HCT116 (cell line): ENCODE results near the gene ELMOD3. TPM values are rescaled to one million over a fixed set of nuclear protein-coding genes. Genes with fewer than 3 reads are reported as not detected.
A peak's percentile ranks its signal among the peaks of the same experiment; 100 is the strongest.
"Not testable (repeated sequence)": the region's sequence is repeated elsewhere in the genome, so short reads cannot be mapped to it uniquely, and the experiment has no call there.

Experiments
- ATAC-seq: fragments of 200-7000 bp; cut with Tn5 transposase; 2 replicates; pipeline ENCODE4 v1.9.1; 2020; ENCODE audit warnings: mild to moderate bottlenecking, moderate library complexity
- BruUV-seq: library from RNA; stranded (reverse); fragments of 400-500 nt; replicated peaks from 2 replicates; lab custom pipeline; 2021; lab: Mats Ljungman, UMichigan
- CTCF ChIA-PET: fragments of 300-600 bp; sonication (Branson Sonifier 250); formaldehyde crosslinking; loops from one replicate; lab custom pipeline; 2021; ENCODE audit warnings: antibody characterized with exemption; lab: Charles Lee
- POLR2A ChIA-PET: fragments of 300-600, 350-600 bp; sonication (Branson Sonifier 250); formaldehyde crosslinking; loops from one replicate; lab custom pipeline; 2021; ENCODE audit warnings: antibody characterized with exemption; lab: Charles Lee
- RAD21 ChIA-PET, 2 experiments: fragments of 300-600 bp; sonication (Branson Sonifier 250); formaldehyde crosslinking; loops; one replicate each; lab custom pipeline; 2023; ENCODE audit warnings: low total read pairs in 2 of 2; ENCODE audit not compliant: uncharacterized antibody in 2 of 2, unreplicated experiment in 2 of 2, low non-redundant PET in 1 of 2; lab: Charles Lee
- DNase-seq: peaks from one replicate; pipeline ENCODE4 v3.0.0-alpha.2; 2010; ENCODE audit warnings: low read depth, low spot score
- H2AFZ ChIP-seq: fragments of 200-600 bp; shearing (Covaris generic), sonication (generic); 2 replicates; pipeline ENCODE4 v1.6.1; 2017; ENCODE audit warnings: low read depth, mixed run types, mixed read lengths, antibody characterized with exemption, low read length; ENCODE audit not compliant: poor library complexity, severe bottlenecking
- H3K27ac ChIP-seq: 2 replicates; pipeline ENCODE4 v1.5.1; 2012; ENCODE audit warnings: low read depth, low read length
- H3K27me3 ChIP-seq: fragments of 200-600 bp; sonication (generic); 2 replicates; pipeline ENCODE4 v1.6.1; 2016; ENCODE audit warnings: mixed run types, low read length, mixed read lengths; ENCODE audit not compliant: insufficient read depth
- H3K36me3 ChIP-seq, 2 experiments: fragments of 200-500 bp in 1 of 2; fragments of 200-600 bp in 1 of 2; sonication (Bioruptor generic) in 1 of 2; sonication (generic) in 1 of 2; 2 replicates each; pipeline versions ENCODE4 v1.5.1 to v1.6.1; 2014 to 2016; ENCODE audit warnings: low read length in 2 of 2, inconsistent platforms in 1 of 2, mixed read lengths in 1 of 2, mixed run types in 1 of 2; ENCODE audit not compliant: insufficient read depth in 2 of 2, control insufficient read depth in 1 of 2
- H3K4me1 ChIP-seq, 2 experiments: fragments of 200-600 bp in 1 of 2; sonication (generic) in 1 of 2; 2 replicates each; pipeline versions ENCODE4 v1.5.1 to v1.6.1; 2012 to 2017; ENCODE audit warnings: low read length in 2 of 2, inconsistent platforms in 1 of 2, mild to moderate bottlenecking in 1 of 2, mixed read lengths in 1 of 2, mixed run types in 1 of 2, moderate library complexity in 1 of 2; ENCODE audit not compliant: insufficient read depth in 2 of 2, control insufficient read depth in 1 of 2
- H3K4me2 ChIP-seq: fragments of 200-600 bp; sonication (generic); 2 replicates; pipeline ENCODE4 v1.6.1; 2017; ENCODE audit warnings: mixed run types, low read length, mixed read lengths
- H3K4me3 ChIP-seq, 2 experiments: fragments of 200-600 bp in 1 of 2; sonication (generic) in 1 of 2; replicated peaks in 1 of 2; 2 replicates each; pipeline ENCODE4 v1.5.1; 2011 to 2016; ENCODE audit warnings: low read length in 2 of 2, control low read depth in 1 of 2, low read depth in 1 of 2, mild to moderate bottlenecking in 1 of 2, mixed read lengths in 1 of 2, mixed run types in 1 of 2
- H3K79me2 ChIP-seq: fragments of 200-600 bp; sonication (generic); 2 replicates; pipeline ENCODE4 v1.6.1; 2017; ENCODE audit warnings: mild to moderate bottlenecking, mixed run types, low read length, moderate library complexity, mixed read lengths; ENCODE audit not compliant: insufficient read depth
- H3K9ac ChIP-seq: fragments of 200-600 bp; sonication (generic); 2 replicates; pipeline ENCODE4 v1.6.1; 2016; ENCODE audit warnings: low read length, mixed read lengths
- H3K9me2 ChIP-seq: fragments of 200-600 bp; sonication (generic), shearing (Covaris generic); 2 replicates; pipeline ENCODE4 v1.6.1; 2017; ENCODE audit warnings: mixed run types, mild to moderate bottlenecking, moderate library complexity; ENCODE audit not compliant: insufficient read depth
- H3K9me3 ChIP-seq, 2 experiments: fragments of 200-500 bp in 1 of 2; fragments of 200-600 bp in 1 of 2; sonication (Bioruptor generic) in 1 of 2; sonication (generic) in 1 of 2; 2 replicates each; pipeline ENCODE4 v1.6.1; 2014 to 2017; ENCODE audit warnings: low read length in 2 of 2, mixed read lengths in 2 of 2, inconsistent platforms in 1 of 2, low read depth in 1 of 2, mild to moderate bottlenecking in 1 of 2, mixed run types in 1 of 2, moderate library complexity in 1 of 2; ENCODE audit not compliant: control insufficient read depth in 1 of 2, insufficient read depth in 1 of 2
- H4K20me1 ChIP-seq: fragments of 200-600 bp; sonication (generic), shearing (Covaris generic); 2 replicates; pipeline ENCODE4 v1.6.1; 2017; ENCODE audit warnings: mixed run types, mild to moderate bottlenecking, moderate library complexity; ENCODE audit not compliant: insufficient read depth
- POLR2A ChIP-seq: IDR thresholded peaks from 2 replicates; pipeline ENCODE4 v1.7.0; 2011; ENCODE audit warnings: borderline replicate concordance; ENCODE audit not compliant: insufficient read depth, insufficient read length; ENCODE audit errors: extremely low read depth
- POLR2AphosphoS5 ChIP-seq: IDR thresholded peaks from 2 replicates; pipeline ENCODE4 v1.6.1; 2011; ENCODE audit warnings: mild to moderate bottlenecking, low read depth, low read length, moderate library complexity
- SP1 ChIP-seq: IDR thresholded peaks from 2 replicates; pipeline ENCODE4 v1.6.1; 2012; ENCODE audit warnings: low read depth
- TCF7L2 ChIP-seq: IDR thresholded peaks from 2 replicates; pipeline ENCODE4 v1.7.0; 2011; ENCODE audit warnings: borderline replicate concordance, inconsistent platforms; ENCODE audit not compliant: insufficient read depth, insufficient read length; ENCODE audit errors: extremely low read depth
- ZFX ChIP-seq: fragments of 450-650 bp; IDR thresholded peaks from 2 replicates; pipeline ENCODE4 v1.6.1; 2017
- ZNF274 ChIP-seq: fragments of 200-500 bp; sonication (Bioruptor generic); IDR thresholded peaks from 2 replicates; pipeline ENCODE4 v1.6.1; 2014; ENCODE audit warnings: mild to moderate bottlenecking, low read depth, low read length, inconsistent platforms
- intact Hi-C: fragments of 100-400 bp; cut with micrococcal nuclease; formaldehyde crosslinking; loops from 2 replicates; pipeline ENCODE4 v1.10.0; 2022
- total RNA-seq: library from RNA; stranded (reverse); gene quantifications from one replicate; pipeline ENCODE4 v1.2.1, GENCODE V29; 2021; ENCODE audit not compliant: unreplicated experiment
- TF ChIP-seq, protein P1 (sequence below): IDR thresholded peaks from 2 replicates; pipeline ENCODE4 v1.6.1; 2012
- TF ChIP-seq, protein P2 (sequence below): IDR thresholded peaks from 2 replicates; pipeline ENCODE4 v1.6.1; 2012; ENCODE audit warnings: low read depth

ELMOD3 gene
- total RNA-seq, 1 experiment from 2014 or later, result 9.2 TPM

DNA sequence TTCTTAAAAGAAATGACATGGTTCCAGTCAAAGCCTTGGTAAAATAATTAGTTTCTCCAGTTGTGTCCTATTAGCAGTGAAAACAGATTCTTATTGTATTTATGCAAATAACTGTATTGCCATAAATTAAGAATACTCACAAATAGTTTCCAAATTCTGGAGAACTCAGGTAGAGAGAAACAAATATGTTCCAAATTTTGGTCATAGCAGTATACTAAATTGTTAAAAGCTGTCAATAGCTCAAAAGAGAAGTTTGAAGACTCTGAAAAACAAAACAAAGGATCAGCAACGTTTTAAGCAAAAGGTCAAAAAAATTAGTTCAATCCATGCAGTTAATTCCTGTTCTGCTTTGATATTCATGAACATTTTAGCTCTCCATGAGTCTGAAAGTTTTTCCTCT lies 25.5 kb downstream of the ELMOD3 start:
- no peak for DNase-seq
- no peak for TF ChIP-seq POLR2AphosphoS5
- TF ChIP-seq ZFX, result no peak
- TF ChIP-seq ZNF274, result no peak
- TF ChIP-seq, all 23 proteins: peak for 0
- Histone ChIP-seq H3K4me1 (no peaks in the 10 kb centered on the region), H3K36me3 (no peaks in the 10 kb centered on the region), H3K4me2 (no peak overlapping the region), H3K27ac (no peak overlapping the region), H3K9me3 (no peaks in the 10 kb centered on the region), H3K4me3 (no peak overlapping the region), H3K79me2 (no peaks in the 10 kb centered on the region), H3K9ac (no peak overlapping the region), H3K27me3 (no peaks in the 10 kb centered on the region), H3K9me2 (no peaks in the 10 kb centered on the region), H2AFZ (no peak overlapping the region), H4K20me1 (no peaks in the 10 kb centered on the region)
- BruUV-seq, result no TSS peak
- intact Hi-C loops, result no loop called here
- RAD21 ChIA-PET, result no interaction called here
- CTCF ChIA-PET, result no interaction called here
- POLR2A ChIA-PET, result no interaction called here
- no peak for ATAC-seq

DNA sequence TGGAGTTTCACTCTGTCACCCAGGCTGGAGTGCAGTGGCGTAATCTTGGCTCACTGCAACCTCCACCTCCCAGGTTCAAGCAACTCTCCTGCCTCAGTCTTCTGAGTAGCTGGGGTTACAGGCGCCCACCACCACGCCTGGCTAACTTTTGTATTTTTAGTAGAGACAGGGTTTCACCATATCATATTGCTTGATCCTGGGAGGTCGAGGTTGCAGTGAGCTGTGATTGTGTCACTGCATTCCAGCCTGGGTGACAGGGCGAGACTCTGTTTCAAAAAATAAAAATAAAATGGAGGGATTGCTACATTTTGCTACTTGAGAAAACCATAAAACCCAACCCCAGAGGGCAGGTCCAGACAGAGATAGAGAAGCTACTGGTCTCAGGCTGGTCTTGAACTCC lies 28.6 kb downstream of the ELMOD3 start:
- H3K4me1 ChIP-seq, RAD21 ChIA-PET, intact Hi-C loops, H3K36me3 ChIP-seq, H3K9ac ChIP-seq, H3K4me2 ChIP-seq, H3K79me2 ChIP-seq, H3K9me3 ChIP-seq, BruUV-seq, POLR2A ChIA-PET, H3K4me3 ChIP-seq, DNase-seq, ATAC-seq, H3K27me3 ChIP-seq, H2AFZ ChIP-seq, H4K20me1 ChIP-seq, CTCF ChIA-PET, H3K9me2 ChIP-seq, H3K27ac ChIP-seq: not testable (repeated sequence)

DNA sequence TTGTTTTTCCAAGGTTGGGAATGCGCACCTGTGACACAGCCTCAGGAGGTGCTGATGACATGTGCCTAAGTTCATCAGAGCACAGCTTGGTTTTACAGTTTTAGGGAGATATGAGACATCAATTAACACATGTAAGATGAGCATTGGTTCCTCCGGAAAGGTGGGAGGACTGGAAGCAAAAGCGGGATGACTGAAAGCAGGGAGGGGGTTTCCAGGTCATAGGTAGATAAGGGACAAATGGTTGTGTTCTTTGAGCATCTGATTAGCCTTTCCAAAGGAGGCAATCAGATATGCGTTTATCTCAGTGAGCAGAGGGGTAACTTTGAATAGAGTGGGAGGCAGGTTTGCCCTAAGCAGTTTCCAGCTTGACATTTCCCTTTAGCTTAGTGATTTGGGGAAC lies 29.3 kb downstream of the ELMOD3 start:
- CTCF ChIA-PET, result no interaction called here
- DNase-seq (no peak), ATAC-seq (no peak)
- RAD21 ChIA-PET, result no interaction called here
- Histone ChIP-seq H3K9me3 (no peaks in the 10 kb centered on the region), H3K9ac (no peak overlapping the region), H3K4me2 (no peak overlapping the region), H3K79me2 (no peaks in the 10 kb centered on the region), H3K27ac (no peak overlapping the region), H4K20me1 (no peaks in the 10 kb centered on the region), H3K9me2 (no peaks in the 10 kb centered on the region), H3K27me3 (no peaks in the 10 kb centered on the region), H2AFZ (no peak overlapping the region), H3K36me3 (peaks cover 0 to under 1% of the 10 kb centered on the region in 2 experiments; a peak in 1 of 4 replicates), H3K4me1 (no peaks in the 10 kb centered on the region), H3K4me3 (no peak overlapping the region)
- intact Hi-C loops, result no loop called here
- POLR2A ChIA-PET, result no interaction called here
- TSS peak; percentile 25 for BruUV-seq
- TF ChIP-seq TCF7L2 (no peak), POLR2A (no peak), SP1 (no peak)
- TF ChIP-seq, protein P1, sequence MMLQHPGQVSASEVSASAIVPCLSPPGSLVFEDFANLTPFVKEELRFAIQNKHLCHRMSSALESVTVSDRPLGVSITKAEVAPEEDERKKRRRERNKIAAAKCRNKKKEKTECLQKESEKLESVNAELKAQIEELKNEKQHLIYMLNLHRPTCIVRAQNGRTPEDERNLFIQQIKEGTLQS, result no peak
- TF ChIP-seq, protein P2, sequence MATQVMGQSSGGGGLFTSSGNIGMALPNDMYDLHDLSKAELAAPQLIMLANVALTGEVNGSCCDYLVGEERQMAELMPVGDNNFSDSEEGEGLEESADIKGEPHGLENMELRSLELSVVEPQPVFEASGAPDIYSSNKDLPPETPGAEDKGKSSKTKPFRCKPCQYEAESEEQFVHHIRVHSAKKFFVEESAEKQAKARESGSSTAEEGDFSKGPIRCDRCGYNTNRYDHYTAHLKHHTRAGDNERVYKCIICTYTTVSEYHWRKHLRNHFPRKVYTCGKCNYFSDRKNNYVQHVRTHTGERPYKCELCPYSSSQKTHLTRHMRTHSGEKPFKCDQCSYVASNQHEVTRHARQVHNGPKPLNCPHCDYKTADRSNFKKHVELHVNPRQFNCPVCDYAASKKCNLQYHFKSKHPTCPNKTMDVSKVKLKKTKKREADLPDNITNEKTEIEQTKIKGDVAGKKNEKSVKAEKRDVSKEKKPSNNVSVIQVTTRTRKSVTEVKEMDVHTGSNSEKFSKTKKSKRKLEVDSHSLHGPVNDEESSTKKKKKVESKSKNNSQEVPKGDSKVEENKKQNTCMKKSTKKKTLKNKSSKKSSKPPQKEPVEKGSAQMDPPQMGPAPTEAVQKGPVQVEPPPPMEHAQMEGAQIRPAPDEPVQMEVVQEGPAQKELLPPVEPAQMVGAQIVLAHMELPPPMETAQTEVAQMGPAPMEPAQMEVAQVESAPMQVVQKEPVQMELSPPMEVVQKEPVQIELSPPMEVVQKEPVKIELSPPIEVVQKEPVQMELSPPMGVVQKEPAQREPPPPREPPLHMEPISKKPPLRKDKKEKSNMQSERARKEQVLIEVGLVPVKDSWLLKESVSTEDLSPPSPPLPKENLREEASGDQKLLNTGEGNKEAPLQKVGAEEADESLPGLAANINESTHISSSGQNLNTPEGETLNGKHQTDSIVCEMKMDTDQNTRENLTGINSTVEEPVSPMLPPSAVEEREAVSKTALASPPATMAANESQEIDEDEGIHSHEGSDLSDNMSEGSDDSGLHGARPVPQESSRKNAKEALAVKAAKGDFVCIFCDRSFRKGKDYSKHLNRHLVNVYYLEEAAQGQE, result no peak
